HepG2 (cell line): ENCODE data around the gene SLC16A7. TPM values are rescaled to one million over a fixed set of nuclear protein-coding genes. Genes with fewer than 3 reads are reported as not detected.

Experiments used
- ATAC-seq: fragments of 200-7000 bp; cut with Tn5 transposase; 3 replicates; pipeline ENCODE4 v1.9.1; 2020; ENCODE audit warnings: mild to moderate bottlenecking, moderate library complexity
- BruUV-seq: library from RNA; stranded (reverse); fragments of 400-500 nt; replicated peaks from 2 replicates; lab custom pipeline; 2021; lab: Mats Ljungman, UMichigan
- CTCF ChIA-PET: fragments of 300-600 bp; formaldehyde crosslinking; extraction: SDS; loops from one replicate; lab custom pipeline; 2021; ENCODE audit warnings: low total read pairs, inconsistent platforms, low intra/inter-chr PET ratio; lab: Yijun Ruan, JAX
- POLR2A ChIA-PET: fragments of 350-600 bp; sonication (Branson Sonifier 250); formaldehyde crosslinking; loops from one replicate; lab custom pipeline; 2020; ENCODE audit warnings: antibody characterized with exemption, inconsistent platforms; lab: Yijun Ruan, JAX
- DNase-seq: peaks from one replicate; pipeline ENCODE4 v3.0.0-alpha.2; 2015; ENCODE audit warnings: low spot score
- FAIRE-seq: peaks from 3 replicates; lab custom pipeline; 2011; peaks lifted over from hg19 to GRCh38; lab: Jason Lieb, UNC
- H2AFZ ChIP-seq: one replicate; pipeline ENCODE4 v1.6.1; 2011; ENCODE audit warnings: low read length, inconsistent platforms
- H3K27ac ChIP-seq: fragments of 300-600 bp; 3 replicates; pipeline ENCODE4 v1.8.0; 2011; ENCODE audit warnings: mixed run types, mild to moderate bottlenecking, mixed read lengths, low read length, inconsistent platforms; ENCODE audit not compliant: insufficient read depth; ENCODE audit errors: extremely low read length
- H3K27me3 ChIP-seq, 2 experiments: fragments of 200-600 bp in 1 of 2; 2 replicates in 1 of 2; 3 replicates in 1 of 2; pipeline versions ENCODE4 v1.6.0 to v1.8.0; 2011; ENCODE audit warnings: low read length in 2 of 2, mild to moderate bottlenecking in 2 of 2, moderate library complexity in 2 of 2, inconsistent platforms in 1 of 2; ENCODE audit not compliant: insufficient read depth in 2 of 2, control insufficient read depth in 1 of 2
- H3K36me3 ChIP-seq, 2 experiments: fragments of 200-600 bp in 1 of 2; replicated peaks in 1 of 2; 2 replicates in 1 of 2; 3 replicates in 1 of 2; pipeline versions ENCODE4 v1.5.1 to v1.8.0; 2011; ENCODE audit warnings: low read length in 2 of 2, inconsistent platforms in 1 of 2; ENCODE audit not compliant: insufficient read depth in 2 of 2, control insufficient read depth in 1 of 2
- H3K4me1 ChIP-seq: 2 replicates; pipeline ENCODE4 v1.5.1; 2012; ENCODE audit warnings: low read length, inconsistent platforms; ENCODE audit not compliant: insufficient read depth
- H3K4me2 ChIP-seq: 2 replicates; pipeline ENCODE4 v1.6.0; 2011; ENCODE audit warnings: low read depth, low read length, inconsistent platforms
- H3K4me3 ChIP-seq, 3 experiments: fragments of 200-600 bp in 1 of 3; sonication (generic), shearing (Covaris generic) in 1 of 3; replicated peaks in 1 of 3; 2 replicates each; pipeline ENCODE4 v1.5.1; 2011 to 2016; ENCODE audit warnings: low read length in 3 of 3, inconsistent platforms in 2 of 3, low read depth in 2 of 3, mild to moderate bottlenecking in 2 of 3, control low read depth in 1 of 3, mixed read lengths in 1 of 3; ENCODE audit not compliant: insufficient read depth in 1 of 3
- H3K79me2 ChIP-seq: one replicate; pipeline ENCODE4 v1.6.1; 2011; ENCODE audit warnings: low read length, inconsistent platforms; ENCODE audit not compliant: insufficient read depth
- H3K9ac ChIP-seq: 2 replicates; pipeline ENCODE4 v1.6.0; 2011; ENCODE audit warnings: mild to moderate bottlenecking, low read depth, low read length, inconsistent platforms; ENCODE audit not compliant: insufficient read depth
- H3K9me3 ChIP-seq: 2 replicates; pipeline ENCODE4 v1.5.1; 2012; ENCODE audit warnings: mild to moderate bottlenecking, low read length
- H4K20me1 ChIP-seq: 2 replicates; pipeline ENCODE4 v1.6.0; 2011; ENCODE audit warnings: inconsistent platforms, mild to moderate bottlenecking, low read length, moderate library complexity; ENCODE audit not compliant: insufficient read depth
- KDM2A ChIP-seq: sonication (generic); formaldehyde crosslinking; IDR thresholded peaks from 2 replicates; pipeline ENCODE4 v1.4.0; 2020; ENCODE audit warnings: low read depth, missing genetic modification reagents, borderline replicate concordance
- KLF16 ChIP-seq, 2 experiments: sonication (generic) in 1 of 2; formaldehyde crosslinking in 1 of 2; IDR thresholded peaks; 2 replicates each; pipeline versions ENCODE4 v1.6.1 to v1.8.0; 2016 to 2023; ENCODE audit warnings: missing genetic modification reagents in 2 of 2, missing compliant biosample characterization in 1 of 2
- POLR2A ChIP-seq, 2 experiments: IDR thresholded peaks; 2 replicates each; pipeline ENCODE4 v1.6.1; 2011; ENCODE audit warnings: low read depth in 2 of 2, low read length in 2 of 2, mild to moderate bottlenecking in 1 of 2, moderate library complexity in 1 of 2; ENCODE audit not compliant: insufficient read depth in 1 of 2
- ZBTB49 ChIP-seq: sonication (generic); formaldehyde crosslinking; IDR thresholded peaks from 2 replicates; pipeline ENCODE4 v1.4.0; 2020; ENCODE audit warnings: missing genetic modification reagents, borderline replicate concordance
- ZNF546 ChIP-seq: sonication (generic); formaldehyde crosslinking; conservative IDR thresholded peaks from 2 replicates; pipeline ENCODE4 v1.8.1; 2023; ENCODE audit warnings: mild to moderate bottlenecking, missing genetic modification reagents
- ZNF629 ChIP-seq: sonication (generic); formaldehyde crosslinking; conservative IDR thresholded peaks from 2 replicates; pipeline ENCODE4 v1.5.0; 2020; ENCODE audit warnings: missing genetic modification reagents
- WGBS: methylation state at CpG from one replicate; pipeline ENCODE4 v1.1.6; 2017; ENCODE audit warnings: low lambda C conversion rate; 5-methylcytosine and 5-hydroxymethylcytosine counted together
- in situ Hi-C: cut with HindIII; loops from 2 replicates; pipeline ENCODE4 v1.10.0; 2017; ENCODE audit warnings: low pct_unique_long_range_greater_than_20kb; ENCODE audit not compliant: extremely low pct_ligation_motif_present
- intact Hi-C: fragments of 100-400 bp; cut with micrococcal nuclease; formaldehyde crosslinking; loops from one replicate; pipeline ENCODE4 v1.10.0; 2022; ENCODE audit not compliant: unreplicated experiment
- polyA plus RNA-seq, 8 experiments: library from polyadenylated mRNA; depleted of rRNA in 3 of 8; stranded (reverse) in 7 of 8; unstranded in 1 of 8; fragments of >200 nt; fragmentation: Illumina TruSeq in 4 of 8; extraction: Trizol in 4 of 8; gene quantifications; 2 replicates each; pipeline versions ENCODE4 v1.2.1 to v1.2.3, GENCODE V29; 2011 to 2016; ENCODE audit warnings: low read depth in 4 of 8, missing spikeins in 1 of 8, mixed read lengths in 1 of 8; ENCODE audit not compliant: insufficient read depth in 1 of 8
- total RNA-seq, 5 experiments: library from RNA; depleted of rRNA; stranded (reverse); fragments of >200 nt; fragmentation: Illumina TruSeq; extraction: Trizol; gene quantifications; 2 replicates each; pipeline ENCODE4 v1.2.3, GENCODE V29; 2016; ENCODE audit warnings: low read depth in 1 of 5

SLC16A7 gene
- total and polyA plus RNA-seq, 2 of the 13 experiments (the other 11 are each of a cell fraction or from before 2014, with no cell fraction given) = 1.3 to 1.6 TPM

DNA sequence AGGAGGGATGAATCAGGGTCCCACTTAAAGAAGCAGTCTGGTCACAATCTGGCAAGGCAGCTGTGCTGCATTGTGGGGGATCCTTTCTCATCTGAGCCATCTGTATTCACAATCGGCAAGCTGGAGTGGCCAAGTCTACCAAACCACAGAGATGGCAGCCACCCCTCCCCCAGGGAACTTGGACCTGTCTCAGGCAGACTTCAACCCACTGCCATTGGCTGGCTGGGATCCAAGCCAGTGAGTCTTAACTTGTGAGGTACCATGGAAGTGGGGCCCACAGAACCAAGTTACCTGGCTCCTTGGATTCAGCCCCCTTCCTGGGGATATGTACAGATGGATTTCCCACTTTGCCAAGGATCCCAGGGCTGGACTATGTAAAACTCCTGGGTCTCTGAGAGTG is 196.8 kb downstream of the SLC16A7 start (continued):
- TF ChIP-seq ZBTB49 (CRISPR knock-in tag) = no peak
- no peak for TF ChIP-seq ZNF629 (CRISPR knock-in tag)
- no peak for TF ChIP-seq KDM2A
- no peak for TF ChIP-seq KLF16 (CRISPR knock-in tag; IDR thresholded peaks at IDR 0.05)

- CTCF ChIA-PET = no interaction called here
- H3K36me3 ChIP-seq = no peaks in the 10 kb centered on the region
- no peak for TF ChIP-seq ZNF546 (CRISPR knock-in tag)
- TF ChIP-seq POLR2A (IDR thresholded peaks at IDR 0.05; ENCODE audit: insufficient read depth in 1 of 2, low read depth in 2 of 2, low read length in 2 of 2) = no peak
- intact Hi-C loops = loop anchor here (10.0 kb wide), 1 partner anchor 209 kb away; the partner anchor contains the start of gene SLC16A7
- no peak overlapping the region for H2AFZ ChIP-seq
- no TSS peak for BruUV-seq
- no peak overlapping the region for H3K9ac ChIP-seq
- peak overlapping the region in 1 of 3 experiments; percentile 11; a peak in 1 of 6 replicates for H3K4me3 ChIP-seq
- DNase-seq (no peak), FAIRE-seq (no peak), ATAC-seq (peak; percentile 45; the same call in 2 of the 3 replicates)
- no peaks in the 10 kb centered on the region for H3K27me3 ChIP-seq
- in situ Hi-C loops = loop anchor here (25.0 kb wide), 1 partner anchor 391 kb away; no protein-coding TSS in a partner anchor
- 10% methylated on average over 1 of the region's 1 CpG for WGBS
- no peaks in the 10 kb centered on the region for H3K79me2 ChIP-seq
- H4K20me1 ChIP-seq = no peaks in the 10 kb centered on the region
- H3K27ac ChIP-seq = no peak overlapping the region
- H3K4me2 ChIP-seq = peak overlapping the region; percentile 55
- no peaks in the 10 kb centered on the region for H3K4me1 ChIP-seq
- H3K9me3 ChIP-seq = no peaks in the 10 kb centered on the region
- POLR2A ChIA-PET = no interaction called here
Measured at GRCh38 chr12:59803735-59804134, 207.9 kb downstream of the SLC16A7 start.
